Activated CD4-positive, alpha-beta T cell treated with anti-CD3 and anti-CD28 coated beads, Interleukin-2, amount 50 U/mL, for 1 hour (primary cell): ENCODE measurements around the gene TRIM16.
"Not testable (repeated sequence)": the region's sequence is repeated elsewhere in the genome, so short reads cannot be mapped to it uniquely, and the experiment has no call there.

Experiments used
- DNase-seq: peaks from one replicate; pipeline ENCODE4 v3.0.0-alpha.2; 2020

TRIM16 gene

DNA sequence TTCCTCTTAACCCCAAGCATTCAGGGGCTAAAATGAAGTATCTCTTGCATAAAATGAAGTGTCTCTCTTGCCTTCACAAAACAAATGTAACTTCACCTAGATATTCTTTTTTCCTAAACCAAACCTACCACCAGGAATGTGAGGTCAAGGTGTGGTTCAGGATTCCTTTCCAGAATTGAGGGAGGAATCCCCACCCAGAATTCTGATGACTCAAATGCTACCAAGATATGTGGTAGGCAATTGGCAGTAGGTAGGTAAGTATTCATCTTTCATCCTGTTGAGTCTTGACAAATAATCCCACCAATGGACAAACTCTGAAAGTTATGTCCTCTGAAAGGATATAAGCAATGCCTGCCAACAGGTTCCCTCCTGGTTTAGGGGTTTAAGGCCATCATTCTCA, 26.2 kb downstream of the TRIM16 start:
- DNase-seq, result no peak

GRCh38 chr17:15654886-15655561, 29.1 kb downstream of the TRIM16 start:
- no peak for DNase-seq

DNA sequence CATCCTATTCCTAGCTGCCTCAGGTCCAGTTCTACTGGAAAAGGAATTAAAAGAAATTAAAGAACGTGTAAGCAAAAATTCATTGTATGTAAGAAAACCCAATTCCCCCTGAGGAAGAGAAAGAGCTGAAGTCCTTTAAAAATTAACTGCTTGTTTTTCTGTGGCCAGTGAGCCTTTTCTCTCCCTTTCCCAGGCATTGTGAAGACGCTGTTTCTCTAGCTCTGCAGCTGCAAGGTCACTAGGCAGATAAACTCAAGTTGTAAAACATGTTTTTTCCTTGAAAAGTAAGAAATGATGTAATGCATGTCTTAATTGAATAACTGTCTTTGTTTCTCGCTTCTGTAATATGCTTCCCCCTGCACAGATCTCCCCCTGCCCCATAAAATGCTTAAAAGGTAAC, 29.7 kb downstream of the TRIM16 start:
- DNase-seq, result not testable (repeated sequence)

DNA sequence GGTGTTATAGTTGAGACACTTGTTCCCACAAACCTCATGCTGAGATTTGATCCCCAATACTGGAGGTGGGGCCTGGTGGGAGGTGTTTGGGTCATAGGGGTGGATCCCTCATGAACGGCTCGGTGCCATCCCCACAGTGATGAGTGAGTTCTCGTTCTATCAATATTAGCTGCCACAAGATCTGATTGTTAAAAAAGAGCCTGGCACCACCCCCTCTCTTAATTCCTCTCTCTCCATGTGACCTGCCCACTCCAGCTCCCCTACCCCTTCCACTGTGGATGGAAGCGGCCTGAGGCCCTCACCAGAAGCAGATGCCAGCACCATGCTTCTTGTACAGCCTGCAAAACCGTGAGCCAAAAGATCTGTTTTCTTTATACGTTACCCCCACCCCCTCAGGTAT, 31.2 kb downstream of the TRIM16 start:
- no peak for DNase-seq

DNA sequence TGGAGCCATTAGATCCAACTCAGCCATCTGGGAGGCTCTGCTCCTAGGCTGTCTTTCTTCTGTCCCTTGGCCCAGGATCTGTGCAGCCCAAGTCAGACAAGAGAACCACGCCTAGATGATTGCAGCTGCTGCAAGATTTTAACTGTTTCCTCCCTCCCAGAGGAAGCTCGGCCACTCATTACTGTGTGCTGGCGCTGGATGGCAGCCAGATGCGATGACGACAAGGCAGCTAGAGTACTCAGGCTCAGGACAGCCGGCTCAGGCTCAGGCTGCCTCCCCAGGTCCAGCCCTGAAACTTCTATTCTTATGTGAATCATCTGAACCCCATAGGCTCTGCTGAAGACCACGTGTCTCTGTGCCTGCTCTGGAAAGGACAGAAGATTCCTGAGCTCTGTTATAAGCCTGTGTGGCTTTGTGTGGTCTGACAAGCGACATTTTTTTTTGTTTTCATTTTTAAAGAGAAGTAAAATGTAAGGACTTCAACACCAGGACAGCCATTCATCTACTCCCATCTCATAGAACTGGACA, 32.5 kb downstream of the TRIM16 start:
- DNase-seq, result no peak

GRCh38 chr17:15650741-15651582, 33.1 kb downstream of the TRIM16 start:
- DNase-seq, result no peak

- no peak for DNase-seq
Observed at GRCh38 chr17:15649861-15650421, 34.2 kb downstream of the TRIM16 start.

GRCh38 chr17:15648386-15648785, 35.7 kb downstream of the TRIM16 start:
- DNase-seq, result no peak

DNA sequence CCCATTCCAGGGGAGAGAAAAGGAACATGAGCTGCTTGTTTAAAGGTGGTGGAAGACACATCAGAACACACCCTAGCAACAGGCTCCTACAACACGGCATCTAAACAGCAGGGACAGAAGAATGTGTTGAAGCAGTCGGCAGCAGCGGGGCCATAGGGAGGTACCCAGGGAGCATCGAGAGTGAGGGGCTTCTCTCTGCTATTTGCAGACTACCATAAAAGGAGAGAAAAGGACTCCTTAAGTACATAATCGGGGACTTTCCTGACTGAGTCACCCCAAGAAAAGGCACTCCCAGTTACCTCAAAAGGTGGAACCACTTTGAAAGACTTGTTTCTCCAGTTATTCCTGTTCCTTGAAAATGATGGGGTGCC, 38.2 kb downstream of the TRIM16 start:
- not testable (repeated sequence) for DNase-seq

- not testable (repeated sequence) for DNase-seq
Observed at GRCh38 chr17:15645099-15645941, 38.8 kb downstream of the TRIM16 start.

DNA sequence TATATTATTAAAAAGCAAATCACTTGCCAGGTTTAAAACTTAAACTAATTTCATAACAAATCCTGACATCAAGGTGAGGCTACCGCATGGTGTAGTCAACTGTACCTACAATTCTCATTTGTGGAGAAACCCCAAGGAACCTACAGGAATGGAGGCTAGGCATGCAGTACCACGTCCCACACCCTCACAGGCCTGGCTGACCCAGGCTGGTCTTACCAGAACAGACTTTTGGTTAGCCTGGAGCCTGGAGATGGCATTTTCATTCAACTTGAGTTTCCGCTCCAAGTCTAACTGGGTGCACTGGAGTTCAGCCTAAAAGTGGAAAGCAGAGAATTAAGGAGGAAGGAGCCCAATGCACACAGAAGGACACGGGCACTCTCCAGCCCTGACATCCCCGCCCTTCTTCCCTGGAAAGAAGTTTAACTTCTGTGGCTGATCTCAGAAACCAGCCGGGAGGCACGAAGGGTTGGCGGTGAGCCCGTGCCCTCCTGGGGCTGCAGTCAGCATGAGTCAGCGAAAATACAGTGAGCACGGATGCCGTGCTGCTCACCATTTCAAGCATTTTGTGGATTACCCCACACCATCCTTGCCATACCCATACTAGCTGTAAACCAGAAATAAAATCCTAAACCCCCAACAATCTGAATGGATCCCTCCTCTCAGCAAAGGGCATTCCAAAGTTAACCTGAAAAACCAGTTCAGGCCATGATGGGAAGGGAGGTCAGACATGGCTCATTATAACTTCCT, 41.4 kb downstream of the TRIM16 start:
- not testable (repeated sequence) for DNase-seq

- not testable (repeated sequence) for DNase-seq
Observed at GRCh38 chr17:15642014-15642413, 42.1 kb downstream of the TRIM16 start.

- not testable (repeated sequence) for DNase-seq
Observed at GRCh38 chr17:15630930-15631453, 53.1 kb downstream of the TRIM16 start.

- DNase-seq, result not testable (repeated sequence)
Observed at GRCh38 chr17:15629991-15630390, 54.1 kb downstream of the TRIM16 start.

- not testable (repeated sequence) for DNase-seq
Observed at GRCh38 chr17:15623661-15624209, 60.4 kb downstream of the TRIM16 start.

DNA sequence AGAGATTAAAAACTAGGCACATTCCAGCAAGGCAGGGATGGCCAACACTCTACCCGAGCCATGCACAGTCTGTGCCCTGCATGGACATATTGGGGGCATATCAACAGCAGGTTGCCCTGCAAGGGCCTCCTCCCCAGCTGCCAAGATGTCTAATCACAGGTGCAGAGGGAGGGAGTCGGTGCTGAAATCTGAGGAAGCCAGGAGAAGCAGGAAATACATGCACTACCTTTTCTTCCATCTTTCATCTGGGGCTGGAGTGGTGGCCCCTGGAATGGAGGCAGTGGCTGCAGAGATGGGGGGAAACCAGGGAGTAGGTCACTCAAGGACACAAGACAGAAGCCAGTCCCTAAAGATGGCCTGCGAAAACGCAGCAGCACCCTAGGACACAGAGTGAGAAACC, 60.9 kb downstream of the TRIM16 start:
- not testable (repeated sequence) for DNase-seq

- not testable (repeated sequence) for DNase-seq
Observed at GRCh38 chr17:15622124-15622523, 62.0 kb downstream of the TRIM16 start.

DNA sequence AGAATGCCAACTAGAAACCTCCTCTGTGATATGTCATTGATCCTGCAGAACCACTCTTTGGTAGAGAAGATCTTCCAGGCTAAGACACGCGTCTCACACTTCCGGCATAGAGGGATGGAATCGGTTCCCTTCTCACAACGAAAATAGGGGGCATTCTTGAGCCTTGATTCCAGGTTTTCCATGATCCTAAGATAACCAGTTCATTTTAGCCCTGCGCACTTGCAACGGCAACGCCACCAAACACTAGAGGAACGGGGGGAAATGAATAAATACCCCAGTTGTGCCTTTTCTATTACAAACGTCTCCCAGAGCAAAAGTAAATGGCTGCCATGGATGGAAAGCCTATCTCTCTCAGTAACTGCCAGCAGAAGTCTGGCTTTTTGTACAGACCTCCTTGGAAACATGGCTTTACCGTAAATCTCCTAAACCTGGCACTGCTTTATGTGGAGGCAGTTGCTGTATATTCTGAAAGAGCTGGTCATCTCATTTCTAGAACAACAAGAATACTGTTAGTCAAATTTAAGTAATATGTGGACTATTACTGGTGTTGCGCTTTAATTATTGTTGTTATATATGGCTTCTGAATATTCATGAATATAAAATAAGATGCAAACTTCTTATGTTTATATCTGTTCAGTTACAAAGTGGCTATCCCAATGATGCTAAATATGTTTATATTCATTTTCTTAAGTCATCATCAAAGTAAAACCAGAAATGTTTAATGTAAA, 64.6 kb downstream of the TRIM16 start, which contains the start of gene FBXW10B:
FBXW10B (minus strand) TSS at position 374 of the 728 bp plus-strand sequence; CDS start at position 182, 192 bp downstream.
- not testable (repeated sequence) for DNase-seq

DNA sequence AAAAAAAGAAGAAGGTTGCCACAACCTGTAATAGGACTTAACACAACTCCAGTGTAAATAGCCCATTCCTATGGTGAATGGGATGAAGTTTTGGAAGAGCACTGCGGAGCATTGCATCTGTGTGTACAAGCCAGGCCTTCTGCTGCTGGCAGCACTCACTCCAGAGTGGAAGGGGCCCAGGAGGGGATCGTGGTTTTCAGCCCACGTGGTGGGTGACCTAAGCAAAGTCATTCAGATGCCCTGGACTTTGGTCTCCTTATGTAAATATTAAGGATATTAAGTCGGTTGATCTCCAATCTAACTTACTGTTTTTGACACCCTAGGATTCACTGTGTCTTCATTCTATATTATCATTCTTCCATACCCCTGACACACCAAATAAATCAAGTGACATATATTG, 67.3 kb downstream of the TRIM16 start:
- DNase-seq, result not testable (repeated sequence)

GRCh38 chr17:15615850-15616249, 68.3 kb downstream of the TRIM16 start:
- DNase-seq, result not testable (repeated sequence)
